HL-60/S4 treated with phorbol 12-myristate 13-acetate at 8.2 ng/mL for 4 days and 3 days (cell line): ENCODE measurements around the gene CP.

Source experiments
- in situ Hi-C: fragments of 300-500 bp; cut with MboI; formaldehyde crosslinking; loops from 2 replicates; pipeline ENCODE4 v1.15.0; 2022; ENCODE audit warnings: low sequenced_read_pairs

CP gene

DNA sequence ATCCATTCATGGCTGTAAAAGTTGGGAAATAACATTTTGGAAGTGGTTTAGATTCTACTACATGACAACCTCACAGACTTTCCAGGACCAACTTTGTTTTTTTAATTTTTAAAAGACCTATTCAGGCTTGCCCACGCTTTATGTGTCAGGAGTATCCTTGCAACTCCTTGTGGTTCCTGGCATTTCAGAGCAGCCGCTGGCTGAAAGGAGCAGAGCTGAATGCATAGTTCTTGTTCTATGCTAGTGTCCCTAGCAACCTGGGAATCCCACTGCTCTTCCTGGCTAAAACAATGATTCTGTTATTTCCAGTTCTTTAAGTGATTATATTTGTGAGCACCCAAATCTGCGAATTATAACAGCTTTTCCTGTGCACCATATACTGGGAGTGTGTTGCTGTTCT, 34.9 kb downstream of the CP start:
- in situ Hi-C loops = no loop called here

DNA sequence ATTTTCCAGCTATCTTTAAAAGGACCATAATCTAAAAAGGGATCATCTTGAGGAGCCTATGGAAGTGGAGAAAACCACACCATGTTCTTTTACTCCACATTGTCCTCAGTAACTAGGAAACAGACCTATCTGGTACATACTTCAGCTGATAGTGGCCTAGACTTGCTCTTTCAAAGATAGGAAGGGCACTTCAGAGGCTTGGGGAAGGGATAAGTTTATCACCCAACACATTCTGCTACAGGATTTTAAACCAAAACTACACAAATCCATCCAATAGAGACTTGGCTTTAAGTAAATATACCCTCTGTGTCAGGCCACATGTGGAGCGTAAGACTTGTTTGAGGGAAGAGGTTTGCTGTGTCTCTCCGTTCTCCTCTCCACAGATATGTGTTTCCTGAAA, 35.4 kb downstream of the CP start:
- in situ Hi-C loops = no loop called here

DNA sequence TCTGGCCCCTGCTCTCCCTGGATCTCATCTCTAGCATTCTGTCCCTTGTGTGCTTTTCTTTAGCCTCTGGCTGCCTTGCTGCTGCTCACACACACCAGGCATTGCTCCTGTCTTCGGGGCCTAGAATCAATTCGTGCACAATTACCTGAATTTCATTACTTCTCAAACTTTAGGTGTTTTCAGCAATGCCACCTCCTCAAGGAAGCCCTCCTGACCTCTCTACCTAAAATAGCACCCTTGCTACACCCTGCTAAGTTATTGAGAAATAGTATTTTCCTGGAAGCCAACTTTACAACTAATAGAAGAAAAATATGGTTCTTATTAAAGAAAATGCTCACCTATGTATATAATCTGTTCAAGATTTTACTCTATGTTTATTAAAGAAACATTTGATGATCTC, 40.4 kb downstream of the CP start:
- in situ Hi-C loops = no loop called here

DNA sequence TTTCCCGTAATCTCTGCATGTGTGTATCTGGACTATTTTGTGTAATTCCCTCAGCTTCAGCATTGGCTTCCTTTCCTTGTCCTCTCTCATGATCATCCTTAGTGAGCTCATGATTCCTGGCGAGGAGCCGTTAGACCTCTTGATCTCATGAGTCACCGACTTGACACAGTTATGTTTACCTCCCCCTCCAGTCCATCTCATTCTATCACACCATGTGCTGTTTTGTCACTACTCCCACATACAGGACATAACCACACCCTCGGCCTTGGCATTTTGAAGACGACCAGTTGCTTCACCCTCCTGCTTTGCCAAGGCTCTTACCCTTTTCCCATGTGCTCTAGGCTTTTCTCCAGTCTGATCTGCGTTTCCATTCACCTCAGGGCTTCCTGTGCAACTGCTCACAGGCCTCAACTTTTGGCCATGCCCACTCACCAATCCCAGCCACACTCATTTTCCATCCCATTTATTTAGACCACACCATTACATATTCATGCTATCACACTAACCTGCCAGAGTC, 41.5 kb downstream of the CP start:
- in situ Hi-C loops = no loop called here

DNA sequence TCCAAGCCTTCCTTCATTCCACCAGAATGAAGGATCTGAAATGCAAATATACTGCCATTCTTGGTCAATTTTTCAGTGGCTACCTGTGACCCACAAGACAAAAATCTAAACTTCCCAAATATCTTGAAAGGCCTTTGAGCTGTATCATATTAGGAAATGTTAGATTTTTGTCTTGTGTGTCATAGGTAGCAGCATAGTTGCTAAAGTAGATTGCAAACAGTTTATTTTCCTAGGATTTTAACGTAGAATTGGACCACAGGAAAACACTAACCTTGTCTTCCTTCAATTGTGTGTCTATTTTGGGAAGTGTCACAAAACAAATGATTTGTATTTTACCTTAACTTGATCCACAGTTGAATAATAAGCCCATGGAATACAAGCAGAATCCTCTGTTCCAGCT, 42.4 kb downstream of the CP start:
- in situ Hi-C loops = no loop called here

DNA sequence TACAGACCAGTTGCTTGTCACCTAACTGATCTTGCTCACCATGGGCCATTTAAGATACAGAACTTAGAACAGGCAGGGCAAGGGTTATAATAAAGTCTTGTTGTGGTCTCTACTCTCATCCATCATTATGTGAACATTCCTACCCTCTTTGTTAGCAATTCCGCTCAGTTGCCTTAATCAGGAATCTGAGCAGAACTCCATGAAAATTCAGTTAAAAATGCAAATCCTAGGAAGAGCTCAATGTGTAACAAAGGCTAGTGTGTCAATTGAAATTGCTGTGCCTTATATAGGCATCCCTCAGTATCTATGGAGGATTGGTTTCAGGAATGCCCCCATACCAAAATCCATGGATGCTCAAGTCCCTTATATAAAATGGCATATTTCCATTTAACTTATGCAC, 44.5 kb downstream of the CP start:
- in situ Hi-C loops = no loop called here

DNA sequence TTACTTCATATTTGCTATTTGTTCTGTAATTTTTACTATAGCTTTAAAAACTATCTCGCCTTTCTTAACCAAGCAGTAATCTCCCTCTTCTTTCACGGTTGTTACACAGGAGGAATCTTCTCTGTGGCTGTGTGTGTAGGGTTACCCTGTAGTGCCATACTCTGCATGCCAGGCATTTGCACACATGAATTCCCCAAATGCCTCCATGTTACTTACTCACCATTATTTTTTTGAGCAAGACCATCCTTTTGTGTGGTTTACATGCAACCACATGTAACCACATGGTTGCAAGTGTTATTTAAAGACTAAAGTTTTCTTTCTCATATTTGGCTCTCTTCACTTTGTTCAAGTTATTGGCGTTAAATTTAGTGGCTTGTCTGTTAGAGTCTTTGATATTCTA, 46.7 kb downstream of the CP start:
- in situ Hi-C loops = no loop called here

DNA sequence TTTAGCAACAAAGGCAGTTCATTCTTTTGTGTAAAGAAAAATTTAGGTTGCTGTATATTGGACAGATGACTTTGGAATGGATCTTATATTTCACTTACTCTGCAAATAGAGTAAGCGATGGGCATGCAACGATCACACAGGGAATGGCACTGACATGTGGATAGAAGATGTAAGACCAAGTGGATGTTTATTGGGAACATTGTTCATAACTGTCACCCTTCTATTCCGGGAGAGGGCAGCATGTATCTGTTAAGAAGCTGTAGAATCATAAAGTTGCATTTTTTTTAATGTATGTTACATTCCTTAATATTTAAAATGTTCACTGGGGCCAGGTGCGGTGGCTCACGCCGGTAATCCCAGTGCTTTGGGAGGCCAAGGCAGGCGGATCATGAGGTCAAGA, 51.0 kb downstream of the CP start:
- in situ Hi-C loops = no loop called here

DNA sequence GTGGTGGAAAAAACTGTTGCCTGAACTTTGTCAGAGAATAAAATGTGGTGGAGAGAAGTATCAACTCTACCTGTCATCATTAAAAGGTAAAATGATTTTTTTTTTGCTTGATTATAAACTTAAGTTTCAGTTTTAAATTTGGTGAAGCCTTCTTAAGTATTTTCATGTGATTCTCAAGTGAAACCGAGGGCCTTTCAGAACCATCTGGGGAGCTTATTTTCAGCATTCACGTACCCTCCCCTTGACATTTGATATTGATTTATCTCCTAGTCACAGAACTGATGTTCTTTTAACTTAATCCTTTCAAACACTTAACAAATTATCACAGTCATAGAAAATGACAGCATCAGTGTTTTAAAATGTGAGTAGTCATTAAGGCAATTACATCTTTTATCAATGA, 53.7 kb downstream of the CP start:
- in situ Hi-C loops = no loop called here

DNA sequence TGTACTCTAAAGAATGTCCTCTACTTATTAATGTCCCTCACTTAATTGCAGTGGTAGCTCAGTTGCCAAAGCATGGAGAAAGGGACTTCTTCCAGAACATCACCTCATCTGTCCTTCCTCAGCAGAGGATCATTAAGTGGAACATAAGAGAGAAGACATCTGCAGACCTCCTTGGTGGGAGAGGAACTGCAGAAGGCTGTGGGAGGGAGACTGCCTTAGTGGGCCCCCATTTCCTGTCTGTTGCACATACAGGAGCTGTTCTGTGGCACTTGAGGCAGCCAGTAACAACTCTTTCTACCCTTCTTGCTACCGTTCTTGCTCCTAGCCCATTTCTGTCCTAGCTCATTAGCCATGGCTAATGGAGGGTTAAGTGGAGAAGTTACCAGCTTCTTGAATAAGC, 58.6 kb downstream of the CP start:
- in situ Hi-C loops = no loop called here

DNA sequence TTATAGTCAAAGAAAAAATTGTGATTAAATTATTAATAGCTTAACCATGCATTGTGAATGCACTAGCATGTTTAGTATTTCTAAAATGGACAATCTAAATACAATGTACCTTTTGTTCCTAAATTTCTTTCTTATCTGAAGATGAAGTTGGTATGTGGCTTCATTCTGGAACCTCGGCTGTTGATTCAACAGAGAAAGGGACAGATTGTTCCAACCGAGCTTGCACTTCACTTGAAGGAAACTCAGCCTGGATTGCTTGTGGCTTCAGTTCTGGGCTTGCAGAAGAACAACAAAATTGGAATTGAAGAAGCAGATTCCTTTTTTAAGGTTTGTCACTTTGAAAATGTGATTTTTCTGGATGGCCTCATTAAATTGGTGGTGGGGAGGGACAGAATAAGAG, 59.6 kb downstream of the CP start:
- in situ Hi-C loops = no loop called here

DNA sequence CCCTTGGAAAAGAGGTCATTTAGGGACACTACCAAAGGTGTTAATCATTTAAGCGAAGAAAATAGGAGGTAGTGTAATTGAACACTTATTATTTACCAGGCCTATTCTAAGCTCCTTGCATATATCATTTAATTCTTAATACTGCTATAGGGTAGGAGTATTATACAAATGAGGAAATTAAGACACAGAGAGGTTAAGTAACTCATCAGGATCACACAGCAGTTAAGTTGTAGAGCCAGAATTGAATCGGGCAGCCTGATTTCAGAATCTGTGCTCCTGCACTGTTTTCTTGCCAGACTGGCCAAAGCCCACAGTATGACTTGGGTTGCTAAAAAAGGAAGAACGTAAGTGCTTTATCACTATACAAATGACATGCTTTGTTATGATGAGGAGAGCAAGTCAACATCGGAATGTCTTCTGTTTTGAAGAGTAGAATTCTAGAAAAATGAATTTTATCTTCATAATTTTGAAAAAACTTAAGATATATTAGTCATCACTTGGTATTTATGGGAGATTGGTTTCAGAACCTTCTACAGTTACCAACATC, 60.8 kb downstream of the CP start:
- in situ Hi-C loops = no loop called here

DNA sequence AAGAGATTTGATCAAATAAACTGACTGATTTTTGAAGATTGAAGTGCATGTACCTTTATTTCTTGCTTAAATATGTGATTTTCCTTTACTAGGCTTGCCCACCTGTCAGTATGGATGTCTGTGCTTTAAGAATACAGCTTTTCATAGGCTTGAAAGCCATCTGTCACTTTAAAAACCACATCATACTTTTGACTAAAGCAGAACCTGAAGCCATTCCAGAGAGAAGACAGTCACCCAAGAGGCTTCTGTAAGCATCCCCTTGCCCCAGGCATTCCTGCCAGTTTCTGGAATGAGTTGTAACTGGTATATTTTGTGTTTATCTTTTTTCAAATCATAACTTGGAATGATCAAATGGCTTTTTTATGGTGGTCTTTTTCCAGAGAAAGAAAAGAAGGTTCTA, 68.2 kb downstream of the CP start:
- in situ Hi-C loops = no loop called here

DNA sequence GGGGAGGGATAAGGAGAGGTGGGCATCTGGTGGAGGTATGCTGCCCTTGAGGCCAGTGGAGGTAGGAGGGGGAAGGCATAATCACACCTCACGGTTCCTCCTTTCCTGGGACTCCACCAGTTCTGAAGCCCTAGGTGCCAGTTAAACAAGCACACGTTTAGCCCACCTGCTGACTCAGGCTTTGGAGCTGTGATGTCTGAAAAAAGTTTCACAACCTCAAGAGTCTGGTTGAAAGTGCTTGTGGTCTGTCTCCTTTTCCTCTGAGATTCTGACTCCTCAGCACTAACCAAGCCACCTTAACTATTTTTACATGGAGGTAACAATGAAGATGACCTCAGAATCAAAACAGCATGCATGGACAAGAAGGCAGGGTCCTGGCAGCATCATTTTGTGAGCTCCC, 69.2 kb downstream of the CP start:
- in situ Hi-C loops = no loop called here

DNA sequence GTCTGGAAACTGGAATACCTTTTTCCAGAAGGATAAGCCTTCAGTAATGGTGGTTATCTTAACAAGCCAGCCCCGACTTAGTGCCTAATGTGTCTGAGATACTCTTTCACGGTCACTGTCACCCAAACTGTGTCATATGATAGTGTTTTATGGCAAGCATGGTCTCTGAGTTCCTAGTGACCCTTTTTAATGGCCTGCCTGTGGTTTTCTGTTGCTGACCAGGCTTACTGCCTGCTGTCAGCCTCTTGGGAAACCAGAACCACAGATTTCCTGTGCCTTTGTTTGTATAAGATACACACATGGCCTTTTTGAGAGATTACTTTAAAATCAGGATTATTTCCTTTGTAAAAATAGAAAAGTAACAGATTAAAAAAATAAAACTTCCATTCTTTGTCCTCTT, 69.8 kb downstream of the CP start:
- in situ Hi-C loops = no loop called here

DNA sequence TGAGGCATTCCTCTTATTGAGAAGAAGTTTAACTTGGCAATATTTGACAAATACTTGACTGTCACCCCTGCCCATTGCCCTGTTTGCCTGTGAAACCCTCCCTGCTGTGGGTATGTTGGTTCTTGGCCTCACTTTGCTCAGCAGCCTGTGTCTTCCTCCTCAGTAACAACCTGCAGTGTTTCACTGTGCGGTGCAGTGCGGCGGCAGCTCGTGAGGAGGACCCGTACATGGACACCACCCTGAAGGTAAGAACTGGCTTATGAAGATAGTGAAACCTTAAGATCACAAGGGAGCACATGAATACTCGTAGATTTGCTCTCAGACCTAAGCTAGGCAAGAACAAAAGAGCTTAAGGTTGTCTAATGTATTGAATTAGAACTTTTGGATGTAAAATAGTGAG, 71.2 kb downstream of the CP start:
- in situ Hi-C loops = no loop called here

DNA sequence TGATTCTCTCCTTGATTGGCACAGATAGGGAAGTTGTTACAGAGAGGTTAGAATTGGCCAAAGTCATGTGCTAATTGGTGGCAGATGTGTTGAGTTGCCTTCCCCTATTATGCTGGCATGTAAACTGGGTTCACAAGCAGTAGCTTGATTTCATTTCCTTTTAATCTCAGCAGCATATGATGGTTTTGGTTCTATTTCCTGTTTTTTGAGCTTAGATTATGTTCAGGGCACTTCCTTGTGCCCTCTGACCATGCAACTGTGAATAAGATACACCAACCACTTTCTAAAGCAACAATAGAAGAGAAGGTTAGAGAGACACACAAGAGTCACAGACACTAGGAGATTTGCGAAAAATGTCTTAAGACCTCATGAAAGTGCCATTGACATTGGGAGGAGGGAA, 75.7 kb downstream of the CP start:
- in situ Hi-C loops = no loop called here

DNA sequence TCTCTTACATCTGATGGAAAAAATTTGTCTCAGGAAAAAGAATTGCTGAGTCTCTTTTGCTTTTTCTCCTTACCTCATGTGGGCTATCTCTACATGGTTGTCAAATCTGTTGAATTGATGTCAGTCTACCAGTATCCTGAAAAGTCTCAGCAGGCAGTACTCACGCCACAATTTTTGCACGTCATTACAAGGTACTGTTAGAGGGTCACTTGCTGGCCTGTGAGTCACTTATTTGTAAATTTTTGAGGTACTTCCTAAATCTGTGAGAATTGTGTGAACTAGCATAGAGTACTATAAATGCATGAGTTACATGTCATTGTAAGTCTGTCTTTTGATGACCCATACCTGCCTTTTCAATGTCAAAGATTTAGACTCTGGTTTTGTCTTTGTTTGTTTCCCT, 76.3 kb downstream of the CP start:
- in situ Hi-C loops = no loop called here

DNA sequence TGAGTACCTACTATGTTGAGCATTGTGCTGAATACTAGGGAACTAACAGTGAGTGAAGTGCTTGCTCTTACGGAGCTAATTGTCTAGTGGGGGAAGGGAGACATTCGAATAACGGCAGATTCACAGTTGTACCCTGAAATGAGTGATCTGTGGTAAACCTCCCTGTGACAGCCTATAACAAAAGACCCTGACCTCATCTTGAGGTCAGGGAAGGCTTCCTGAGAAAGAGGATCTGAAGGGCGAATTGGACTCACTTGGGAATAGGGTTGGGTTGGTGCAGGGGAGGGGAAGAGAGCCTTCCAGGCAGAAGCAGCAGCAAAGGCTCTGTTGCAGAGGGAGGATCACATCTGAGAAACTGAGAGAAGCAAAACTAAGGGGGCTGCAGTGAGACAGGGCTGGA, 78.9 kb downstream of the CP start:
- in situ Hi-C loops = no loop called here

DNA sequence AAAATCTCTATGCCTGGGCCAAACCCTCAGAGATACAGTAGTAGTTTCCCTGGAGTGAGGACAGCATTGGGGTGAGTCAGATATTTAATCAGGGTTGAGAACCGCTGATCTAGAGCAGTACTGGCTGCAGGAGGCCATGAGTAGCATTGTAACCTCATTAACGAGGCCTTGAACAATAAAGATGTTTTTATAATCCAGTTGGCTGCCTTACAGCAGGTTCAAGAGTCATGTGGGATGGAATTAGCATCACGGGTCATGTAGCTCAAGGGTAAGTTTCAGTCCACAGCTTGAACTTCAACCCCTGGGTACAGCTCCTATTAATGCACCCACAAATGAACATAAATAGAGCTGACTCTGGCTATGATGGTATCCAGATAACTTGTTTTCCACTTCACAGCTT, 87.1 kb downstream of the CP start:
- in situ Hi-C loops = no loop called here

DNA sequence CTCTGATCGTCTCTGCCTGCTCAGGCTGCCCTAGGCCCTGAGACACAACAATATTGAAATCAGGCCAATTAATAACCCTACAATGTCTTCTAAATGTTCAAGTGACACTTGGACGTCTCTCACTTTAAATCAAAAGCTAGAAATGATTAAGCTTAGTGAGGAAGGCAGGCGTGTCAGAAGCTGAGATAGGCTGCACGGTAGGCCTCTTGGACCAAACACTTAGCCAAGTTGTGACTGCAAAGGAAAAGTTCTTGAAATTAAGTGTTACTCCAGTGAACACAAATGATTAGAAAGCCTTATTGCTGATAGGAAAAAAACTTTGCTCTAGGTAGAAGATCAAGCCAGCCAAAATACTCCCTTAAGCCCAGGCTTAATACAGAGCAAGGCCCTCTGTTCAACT, 90.0 kb downstream of the CP start:
- in situ Hi-C loops = no loop called here

DNA sequence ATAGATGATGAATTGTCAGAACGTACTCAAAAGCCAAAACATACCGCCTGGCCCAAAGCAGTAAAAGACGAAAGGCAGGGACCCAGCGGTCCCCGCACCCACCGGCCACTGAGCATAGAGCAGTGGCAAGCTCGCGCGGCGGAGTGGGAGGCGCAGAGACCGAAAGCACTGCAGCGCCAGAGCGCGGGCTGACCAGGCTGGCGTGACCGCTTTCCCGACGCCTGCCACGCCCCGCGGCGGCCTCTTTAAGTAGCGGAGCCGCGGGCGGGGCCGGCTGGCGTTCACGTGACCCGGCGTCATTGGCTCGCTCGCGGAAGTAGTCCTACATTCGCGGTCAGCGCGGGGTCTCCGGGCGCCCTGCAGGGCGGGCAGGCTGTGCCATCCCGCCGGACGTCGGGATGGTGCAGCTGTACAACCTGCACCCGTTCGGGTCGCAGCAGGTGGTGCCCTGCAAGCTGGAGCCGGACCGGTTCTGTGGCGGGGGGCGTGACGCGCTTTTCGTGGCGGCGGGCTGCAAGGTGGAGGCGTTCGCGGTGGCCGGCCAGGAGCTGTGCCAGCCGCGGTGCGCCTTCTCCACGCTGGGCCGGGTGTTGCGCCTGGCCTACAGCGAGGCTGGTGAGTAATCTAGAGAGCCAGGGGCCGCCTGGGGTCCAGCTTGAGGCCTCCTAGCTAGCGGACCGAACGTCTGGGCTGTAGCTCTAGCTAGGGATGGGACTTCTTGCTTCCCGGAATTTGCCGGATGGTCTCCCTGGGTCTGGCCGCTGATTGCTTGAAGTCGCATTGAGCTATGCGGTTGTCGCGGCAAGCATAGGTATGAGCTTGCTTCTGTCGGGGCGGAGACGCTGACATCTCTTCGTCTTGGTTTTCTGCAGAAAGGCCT, 92.1 kb downstream of the CP start, which contains the start of gene HPS3:
Gene HPS3 (plus strand): TSS at position 313 of the 880 bp plus-strand sequence. CDS start 86 bp downstream, at position 399.
- in situ Hi-C loops = loop anchor here (5.0 kb wide), 1 partner anchor 143 kb away; no protein-coding TSS in a partner anchor
